NK-92 (cell line): ENCODE data around the gene MTG1.
"Not testable (repeated sequence)": the region's sequence is repeated elsewhere in the genome, so short reads cannot be mapped to it uniquely, and the experiment has no call there.

ENCODE experiments used
- DNase-seq: peaks from one replicate; lab custom pipeline; 2025; ENCODE audit not compliant: unreplicated experiment; lab: John Stamatoyannopoulos, UW

MTG1 gene

GRCh38 chr10:133462512-133463305 is 68.8 kb downstream of the MTG1 start:
- no peak for DNase-seq

DNA sequence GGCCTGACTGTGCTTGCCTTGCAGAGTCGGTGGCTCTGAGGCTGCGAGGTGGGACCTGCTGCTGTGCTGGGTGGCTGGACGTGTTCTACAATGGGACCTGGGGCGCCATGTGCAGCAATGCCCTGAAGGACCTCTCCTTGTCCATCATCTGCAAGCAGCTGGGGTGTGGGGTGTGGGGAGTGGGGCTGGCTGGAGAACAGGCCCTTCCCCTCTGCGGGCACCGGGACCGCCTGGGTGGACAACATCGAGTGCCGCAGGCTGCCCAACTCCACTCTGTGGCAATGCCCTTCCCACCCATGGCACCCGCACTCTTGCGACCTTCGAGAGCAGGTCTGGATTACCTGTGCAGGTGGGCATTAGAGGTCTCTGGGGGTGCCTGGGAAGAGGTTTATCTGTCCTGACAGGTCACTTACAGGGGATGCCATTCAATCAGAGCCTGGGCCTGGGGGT is 70.7 kb downstream of the MTG1 start:
- DNase-seq: no peak

- no peak for DNase-seq
Measured at GRCh38 chr10:133465191-133465949, 71.4 kb downstream of the MTG1 start.

DNA sequence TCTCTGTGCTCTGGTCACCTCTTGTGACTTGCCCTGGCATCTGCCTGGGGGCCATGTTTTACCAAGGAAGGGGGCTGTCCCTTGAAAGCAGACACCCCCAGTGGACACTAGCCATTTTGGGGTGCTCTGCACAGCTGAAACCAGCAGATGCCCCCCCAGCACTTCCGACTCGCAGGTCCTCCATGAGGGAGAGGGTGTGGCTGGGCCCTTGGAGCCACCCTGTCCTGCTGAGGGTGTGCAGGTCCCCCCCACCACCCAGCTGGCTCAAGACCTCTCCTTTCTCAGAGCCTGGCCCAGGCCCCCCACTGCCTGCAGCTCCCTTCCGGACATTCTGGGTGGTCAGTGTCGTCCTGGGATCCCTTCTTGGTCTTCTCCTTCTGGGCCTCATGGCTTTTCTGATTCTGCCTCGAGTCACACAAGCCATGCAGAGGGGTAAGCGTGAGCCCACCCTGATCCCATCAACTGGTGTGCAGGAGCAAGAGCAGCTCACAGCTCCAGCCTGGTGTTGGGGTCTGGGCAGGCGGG is 72.1 kb downstream of the MTG1 start:
- DNase-seq: no peak

DNA sequence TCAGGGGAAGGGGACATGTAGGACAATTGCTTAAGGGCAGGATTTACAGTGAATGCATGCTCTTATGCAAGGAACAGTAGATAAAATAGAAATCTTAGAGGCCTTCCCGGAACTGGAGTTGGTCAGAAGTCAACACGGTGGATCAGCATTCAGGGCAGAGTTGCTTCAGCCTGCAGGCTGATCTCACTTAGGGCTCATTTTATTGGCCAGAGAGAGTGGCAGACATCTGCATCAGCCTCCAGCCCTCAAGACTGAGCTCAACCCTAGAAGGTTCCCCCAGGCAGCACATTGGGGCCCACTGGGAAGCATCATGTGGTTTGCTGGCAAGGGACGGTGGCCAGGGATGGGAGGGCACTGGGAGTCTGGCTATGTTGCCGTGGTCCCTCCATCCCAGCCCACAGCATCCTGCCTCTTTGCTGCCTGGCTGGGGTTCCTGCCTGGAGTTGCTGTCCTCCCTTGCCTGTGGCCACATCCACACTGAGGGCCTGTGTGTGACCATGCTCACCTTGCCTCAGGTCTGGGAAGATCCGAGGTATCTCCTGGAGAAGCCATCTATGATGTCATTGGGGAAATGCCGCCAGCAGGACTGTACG is 72.8 kb downstream of the MTG1 start:
- no peak for DNase-seq

GRCh38 chr10:133467286-133467911 is 73.4 kb downstream of the MTG1 start:
- DNase-seq: no peak

- not testable (repeated sequence) for DNase-seq
Measured at GRCh38 chr10:133469205-133469604, 75.2 kb downstream of the MTG1 start.

DNA sequence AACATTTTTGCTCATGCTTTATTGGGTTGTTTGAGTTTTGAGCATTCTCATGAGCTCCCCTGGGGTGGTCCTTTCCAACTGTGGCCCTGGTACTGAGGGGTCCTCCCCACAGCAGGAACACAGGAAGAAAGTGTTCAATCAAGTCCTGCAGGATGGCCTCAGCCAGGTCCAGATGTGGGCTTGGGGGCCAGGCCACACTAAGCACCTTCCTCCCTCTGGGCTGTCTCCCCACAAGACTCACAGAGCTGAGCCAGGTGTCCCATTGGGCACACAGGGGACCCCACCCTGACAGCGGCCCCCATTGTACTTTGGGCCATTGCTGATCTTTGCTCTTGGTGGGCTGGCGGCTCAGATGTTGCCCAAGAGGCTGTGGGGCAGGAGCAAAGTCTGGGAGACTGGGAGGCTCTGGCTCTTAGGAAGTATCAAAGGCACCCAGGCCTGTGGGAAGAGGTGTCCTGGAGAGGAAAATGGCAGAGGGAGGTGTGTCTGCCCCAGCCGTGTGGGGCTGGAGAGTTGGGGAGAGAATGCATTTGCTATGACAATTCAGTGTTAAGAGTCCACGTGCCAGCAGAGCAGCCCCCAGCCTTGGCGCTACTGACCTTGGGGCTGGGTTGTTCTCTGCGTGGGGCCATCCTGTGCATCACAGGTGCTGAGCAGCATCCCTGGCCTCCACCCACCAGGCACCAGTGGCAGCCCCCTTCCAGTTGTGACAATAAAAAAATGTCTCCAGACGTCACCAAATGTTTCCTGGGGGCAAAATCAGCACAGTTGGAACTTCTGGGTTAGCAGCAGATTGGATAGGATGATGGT is 77.5 kb downstream of the MTG1 start:
- DNase-seq: no peak
